Fibroblast of lung (primary cell): ENCODE results near the gene KEL. TPM values are rescaled to one million over a fixed set of nuclear protein-coding genes. Genes with fewer than 3 reads are reported as not detected.

ENCODE experiments used
- DNase-seq, 2 donors: peaks; one replicate each; pipeline versions ENCODE4 v3.0.0 to v3.0.0-alpha.2; 2010; ENCODE audit warnings: low read depth in 2 of 2
- H2AFZ ChIP-seq: 2 replicates; pipeline ENCODE4 v1.5.1; 2012; ENCODE audit warnings: low read length, control low read depth, inconsistent platforms
- H3K27ac ChIP-seq: 2 replicates; pipeline ENCODE4 v1.5.1; 2011; ENCODE audit warnings: low read length, control low read depth; ENCODE audit not compliant: insufficient read depth
- H3K27me3 ChIP-seq: 2 replicates; pipeline ENCODE4 v1.5.1; 2011; ENCODE audit warnings: mild to moderate bottlenecking, low read length; ENCODE audit not compliant: control insufficient read depth, insufficient read depth
- H3K36me3 ChIP-seq: 2 replicates; pipeline ENCODE4 v1.5.1; 2011; ENCODE audit warnings: low read length; ENCODE audit not compliant: control insufficient read depth, insufficient read depth
- H3K4me1 ChIP-seq: 2 replicates; pipeline ENCODE4 v1.5.1; 2011; ENCODE audit warnings: low read length; ENCODE audit not compliant: control insufficient read depth, insufficient read depth; ENCODE audit errors: extremely low read depth
- H3K4me2 ChIP-seq: 2 replicates; pipeline ENCODE4 v1.5.1; 2011; ENCODE audit warnings: low read length, control low read depth; ENCODE audit not compliant: insufficient read depth; ENCODE audit errors: extremely low read depth
- H3K4me3 ChIP-seq, 4 experiments: fragments of 200-600 bp in 1 of 4; sonication (generic) in 1 of 4; replicated peaks in 1 of 4; 2 replicates each; pipeline ENCODE4 v1.5.1; 2011 to 2016; ENCODE audit warnings: low read length in 4 of 4, low read depth in 3 of 4, mild to moderate bottlenecking in 3 of 4, control low read depth in 2 of 4, inconsistent platforms in 1 of 4, mixed read lengths in 1 of 4; ENCODE audit not compliant: insufficient read depth in 1 of 4; ENCODE audit errors: control extremely low read depth in 1 of 4
- H3K79me2 ChIP-seq: 2 replicates; pipeline ENCODE4 v1.5.1; 2012; ENCODE audit warnings: mild to moderate bottlenecking, low read length, inconsistent platforms; ENCODE audit not compliant: control insufficient read depth, insufficient read depth
- H3K9ac ChIP-seq: 2 replicates; pipeline ENCODE4 v1.5.1; 2011; ENCODE audit warnings: mild to moderate bottlenecking, low read length, control low read depth; ENCODE audit not compliant: insufficient read depth
- H3K9me3 ChIP-seq: 2 replicates; pipeline ENCODE4 v1.5.1; 2012; ENCODE audit warnings: low read depth, low read length; ENCODE audit not compliant: control insufficient read depth, insufficient read depth
- H4K20me1 ChIP-seq: 2 replicates; pipeline ENCODE4 v1.5.1; 2011; ENCODE audit warnings: low read length; ENCODE audit not compliant: control insufficient read depth, insufficient read depth; ENCODE audit errors: extremely low read depth
- CTCF ChIP-seq, 2 donors: IDR thresholded peaks in 1 of 2; conservative IDR thresholded peaks in 1 of 2; 1 replicate in 1 of 2; 2 replicates in 1 of 2; pipeline ENCODE4 v1.5.1; 2011 to 2012; ENCODE audit warnings: low read length in 2 of 2, control low read depth in 1 of 2, inconsistent platforms in 1 of 2, low read depth in 1 of 2, mild to moderate bottlenecking in 1 of 2
- EZH2 ChIP-seq: IDR thresholded peaks from 2 replicates; pipeline ENCODE4 v1.5.1; 2012; ENCODE audit warnings: low read length, control low read depth, mild to moderate bottlenecking; ENCODE audit errors: missing control alignments
- polyA plus RNA-seq, 2 donors: library from polyadenylated mRNA; depleted of rRNA in 1 of 2; stranded (reverse) in 1 of 2; unstranded in 1 of 2; fragments of >200 nt; gene quantifications; 2 replicates each; pipeline ENCODE4 v1.2.1, GENCODE V29; 2011 to 2012; ENCODE audit warnings: missing spikeins in 1 of 2
- total RNA-seq: library from RNA; depleted of rRNA; stranded (reverse); fragments of >200 nt; gene quantifications from 2 replicates; pipeline ENCODE4 v1.2.1, GENCODE V29; 2014

KEL gene
- total and polyA plus RNA-seq, 2 donors (not counting 1 experiment from before 2014, with no cell fraction given): 0.05 TPM; not detected in 1

GRCh38 chr7:142960955-142961512 lies 1.1 kb downstream of the KEL start:
- Histone ChIP-seq H4K20me1 (no peaks in the 10 kb centered on the region), H3K36me3 (no peaks in the 10 kb centered on the region), H3K27ac (no peak overlapping the region), H3K79me2 (no peaks in the 10 kb centered on the region), H3K4me2 (no peak overlapping the region), H3K4me3 (no peak overlapping the region), H2AFZ (no peak overlapping the region), H3K9ac (no peak overlapping the region), H3K27me3 (no peaks in the 10 kb centered on the region), H3K9me3 (no peaks in the 10 kb centered on the region), H3K4me1 (no peaks in the 10 kb centered on the region)
- DNase-seq: no peak
- TF ChIP-seq CTCF (conservative IDR thresholded peaks at IDR 0.05 in 1 of 2, IDR thresholded peaks at IDR 0.05 in 1 of 2; ENCODE audit: low read depth in 1 of 2, low read length in 2 of 2) (no peak), EZH2 (no peak)

GRCh38 chr7:142959202-142959601 lies 3.0 kb downstream of the KEL start:
- Histone ChIP-seq H3K4me2 (no peak overlapping the region), H3K27me3 (no peaks in the 10 kb centered on the region), H3K9ac (no peak overlapping the region), H3K4me1 (no peaks in the 10 kb centered on the region), H3K27ac (no peak overlapping the region), H2AFZ (no peak overlapping the region), H3K9me3 (no peaks in the 10 kb centered on the region), H3K36me3 (no peaks in the 10 kb centered on the region), H3K4me3 (no peak overlapping the region), H3K79me2 (no peaks in the 10 kb centered on the region), H4K20me1 (no peaks in the 10 kb centered on the region)
- TF ChIP-seq CTCF (conservative IDR thresholded peaks at IDR 0.05 in 1 of 2, IDR thresholded peaks at IDR 0.05 in 1 of 2; ENCODE audit: low read depth in 1 of 2, low read length in 2 of 2) (no peak), EZH2 (no peak)
- no peak for DNase-seq

- Histone ChIP-seq H3K9ac (no peak overlapping the region), H3K79me2 (no peaks in the 10 kb centered on the region), H3K27ac (no peak overlapping the region), H2AFZ (no peak overlapping the region), H4K20me1 (no peaks in the 10 kb centered on the region), H3K4me3 (no peak overlapping the region), H3K27me3 (no peaks in the 10 kb centered on the region), H3K4me1 (no peaks in the 10 kb centered on the region), H3K4me2 (no peak overlapping the region), H3K9me3 (no peaks in the 10 kb centered on the region), H3K36me3 (no peaks in the 10 kb centered on the region)
- no peak for TF ChIP-seq CTCF (conservative IDR thresholded peaks at IDR 0.05 in 1 of 2, IDR thresholded peaks at IDR 0.05 in 1 of 2; ENCODE audit: low read depth in 1 of 2, low read length in 2 of 2)
- TF ChIP-seq EZH2: no peak
- DNase-seq: no peak
These were observed 4.4 kb downstream of the KEL start for GRCh38 chr7:142957723-142958122.
